MCF 10A (cell line): ENCODE data around the gene BCHE. TPM values are rescaled to one million over a fixed set of nuclear protein-coding genes. Genes with fewer than 3 reads are reported as not detected.

Source experiments
- BruUV-seq: library from RNA; stranded (reverse); fragments of 400-500 nt; replicated peaks from 2 replicates; lab custom pipeline; 2021; lab: Mats Ljungman, UMichigan
- CTCF ChIA-PET: fragments of 300-600 bp; sonication (Branson Sonifier 250); formaldehyde crosslinking; extraction: SDS; loops from one replicate; lab custom pipeline; 2021; ENCODE audit warnings: antibody characterized with exemption, inconsistent platforms; lab: Yijun Ruan, JAX
- POLR2A ChIA-PET: fragments of 300-600, 350-650 bp; sonication (Branson Sonifier 250); formaldehyde crosslinking; extraction: SDS; loops from one replicate; lab custom pipeline; 2020; ENCODE audit warnings: antibody characterized with exemption, inconsistent platforms; lab: Yijun Ruan, JAX
- DNase-seq: peaks from one replicate; pipeline ENCODE4 v3.0.0-alpha.2; 2018; ENCODE audit not compliant: unreplicated experiment
- H3K27ac Mint-ChIP-seq: one replicate; pipeline ENCODE4 v1.8.0; 2022; ENCODE audit warnings: mild to moderate bottlenecking, low read depth, mixed read lengths; ENCODE audit not compliant: unreplicated experiment
- H3K27me3 Mint-ChIP-seq: one replicate; pipeline ENCODE4 v1.8.0; 2022; ENCODE audit warnings: mixed read lengths; ENCODE audit not compliant: insufficient read depth, unreplicated experiment
- H3K36me3 Mint-ChIP-seq: one replicate; pipeline ENCODE4 v1.8.0; 2022; ENCODE audit warnings: mild to moderate bottlenecking, moderate library complexity, mixed read lengths; ENCODE audit not compliant: insufficient read depth, unreplicated experiment
- H3K4me1 Mint-ChIP-seq: one replicate; pipeline ENCODE4 v1.8.0; 2022; ENCODE audit warnings: mixed read lengths; ENCODE audit not compliant: insufficient read depth, unreplicated experiment
- H3K4me3 Mint-ChIP-seq: one replicate; pipeline ENCODE4 v1.8.0; 2022; ENCODE audit warnings: mild to moderate bottlenecking, moderate library complexity, mixed read lengths; ENCODE audit not compliant: unreplicated experiment
- H3K9me3 Mint-ChIP-seq: one replicate; pipeline ENCODE4 v1.8.0; 2022; ENCODE audit warnings: mixed read lengths; ENCODE audit not compliant: unreplicated experiment
- intact Hi-C: fragments of 100-400 bp; cut with micrococcal nuclease; formaldehyde crosslinking; loops from 2 replicates; pipeline ENCODE4 v1.14.1; 2022
- total RNA-seq: library from RNA; stranded (reverse); gene quantifications from 2 replicates; pipeline ENCODE4 v1.2.3, GENCODE V29; 2022
- TF ChIP-seq, protein P1 (sequence below): fragments of 200-600 bp; IDR thresholded peaks from one replicate; pipeline ENCODE4 v1.8.0; 2022; ENCODE audit warnings: antibody characterized with exemption, mild to moderate bottlenecking; ENCODE audit not compliant: unreplicated experiment

The BCHE gene
- total RNA-seq, 1 experiment from 2014 or later, result not detected

DNA sequence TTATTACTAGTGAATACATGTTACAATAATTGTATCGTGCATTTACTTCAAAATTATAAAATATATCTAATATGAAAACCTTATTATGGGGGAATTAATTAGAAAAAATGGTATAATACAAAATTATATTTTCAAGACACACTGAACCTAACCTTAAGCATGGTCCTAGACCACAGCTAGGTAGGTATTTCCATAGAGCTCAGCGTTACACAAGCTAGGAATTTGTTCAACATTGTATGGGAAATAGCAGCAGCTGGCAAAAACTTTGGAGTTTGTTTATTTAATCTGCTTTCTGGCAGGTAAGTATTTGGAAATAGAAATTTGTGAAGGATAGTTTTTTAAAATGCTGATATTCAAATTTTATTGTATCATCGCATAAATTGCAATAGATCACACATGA, 52.9 kb downstream of the BCHE start:
- no TSS peak for BruUV-seq
- intact Hi-C loops, result no loop called here
- Mint-ChIP-seq H3K27ac (no peak overlapping the region), H3K27me3 (no peaks in the 10 kb centered on the region), H3K4me3 (no peak overlapping the region), H3K9me3 (no peaks in the 10 kb centered on the region), H3K4me1 (no peaks in the 10 kb centered on the region), H3K36me3 (no peaks in the 10 kb centered on the region)
- DNase-seq, result no peak
- ChIA-PET CTCF (no interaction called here), POLR2A (interaction anchor here (0.7 kb wide), 1 partner anchor 71 kb away, joined by 3 read pairs; no protein-coding TSS in a partner anchor)
- TF ChIP-seq, protein P1, sequence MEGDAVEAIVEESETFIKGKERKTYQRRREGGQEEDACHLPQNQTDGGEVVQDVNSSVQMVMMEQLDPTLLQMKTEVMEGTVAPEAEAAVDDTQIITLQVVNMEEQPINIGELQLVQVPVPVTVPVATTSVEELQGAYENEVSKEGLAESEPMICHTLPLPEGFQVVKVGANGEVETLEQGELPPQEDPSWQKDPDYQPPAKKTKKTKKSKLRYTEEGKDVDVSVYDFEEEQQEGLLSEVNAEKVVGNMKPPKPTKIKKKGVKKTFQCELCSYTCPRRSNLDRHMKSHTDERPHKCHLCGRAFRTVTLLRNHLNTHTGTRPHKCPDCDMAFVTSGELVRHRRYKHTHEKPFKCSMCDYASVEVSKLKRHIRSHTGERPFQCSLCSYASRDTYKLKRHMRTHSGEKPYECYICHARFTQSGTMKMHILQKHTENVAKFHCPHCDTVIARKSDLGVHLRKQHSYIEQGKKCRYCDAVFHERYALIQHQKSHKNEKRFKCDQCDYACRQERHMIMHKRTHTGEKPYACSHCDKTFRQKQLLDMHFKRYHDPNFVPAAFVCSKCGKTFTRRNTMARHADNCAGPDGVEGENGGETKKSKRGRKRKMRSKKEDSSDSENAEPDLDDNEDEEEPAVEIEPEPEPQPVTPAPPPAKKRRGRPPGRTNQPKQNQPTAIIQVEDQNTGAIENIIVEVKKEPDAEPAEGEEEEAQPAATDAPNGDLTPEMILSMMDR, result no peak

DNA sequence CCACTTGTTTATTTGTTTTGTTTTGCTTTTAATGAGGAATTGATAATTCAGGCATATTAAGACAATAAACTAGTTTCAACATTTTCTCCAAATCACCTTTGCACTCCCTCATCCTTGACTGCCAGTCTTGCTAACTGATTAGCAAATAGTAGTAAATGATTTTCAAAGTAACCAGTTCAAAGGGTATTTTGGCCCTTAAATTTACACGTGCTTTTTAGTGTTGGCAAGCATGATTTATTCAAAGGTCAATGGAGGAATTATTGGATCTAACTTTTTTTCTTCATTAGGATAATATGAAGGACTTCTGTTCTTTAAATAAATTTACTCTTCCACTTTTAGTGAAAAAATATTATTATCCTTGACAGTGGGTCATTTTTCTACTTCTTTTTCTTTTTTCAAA, 53.8 kb downstream of the BCHE start:
- no peak for DNase-seq
- ChIA-PET CTCF (no interaction called here), POLR2A (no interaction called here)
- H3K4me3 Mint-ChIP-seq, result no peak overlapping the region
- intact Hi-C loops, result no loop called here
- no peaks in the 10 kb centered on the region for H3K36me3 Mint-ChIP-seq
- TF ChIP-seq, protein P1, result no peak
- no peaks in the 10 kb centered on the region for H3K27me3 Mint-ChIP-seq
- H3K4me1 Mint-ChIP-seq, result no peaks in the 10 kb centered on the region
- no peak overlapping the region for H3K27ac Mint-ChIP-seq
- BruUV-seq, result no TSS peak
- H3K9me3 Mint-ChIP-seq, result no peaks in the 10 kb centered on the region

DNA sequence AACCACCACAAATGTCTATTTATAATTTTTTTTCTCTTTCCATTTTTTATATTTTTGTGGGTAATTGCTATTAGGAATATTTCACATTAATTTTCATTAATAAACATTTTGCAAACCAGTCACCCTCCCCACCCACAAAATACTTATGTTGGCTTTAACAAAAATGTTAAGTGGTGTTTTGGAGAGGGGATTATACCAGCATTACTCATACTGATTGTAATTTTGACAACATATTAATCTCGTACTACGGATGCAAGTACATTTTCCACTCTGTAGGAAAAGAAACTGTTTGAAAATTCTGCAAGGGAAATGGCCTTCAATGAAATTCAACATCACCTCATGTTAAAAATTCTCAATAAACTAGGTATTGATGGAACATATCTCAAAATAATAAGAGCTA, 58.3 kb downstream of the BCHE start:
- no TSS peak for BruUV-seq
- intact Hi-C loops, result no loop called here
- ChIA-PET POLR2A (no interaction called here), CTCF (no interaction called here)
- TF ChIP-seq, protein P1, result no peak
- H3K27ac Mint-ChIP-seq, result no peak overlapping the region
- H3K27me3 Mint-ChIP-seq, result no peaks in the 10 kb centered on the region
- no peaks in the 10 kb centered on the region for H3K4me1 Mint-ChIP-seq
- H3K36me3 Mint-ChIP-seq, result no peaks in the 10 kb centered on the region
- DNase-seq, result no peak
- no peaks in the 10 kb centered on the region for H3K9me3 Mint-ChIP-seq
- H3K4me3 Mint-ChIP-seq, result no peak overlapping the region

DNA sequence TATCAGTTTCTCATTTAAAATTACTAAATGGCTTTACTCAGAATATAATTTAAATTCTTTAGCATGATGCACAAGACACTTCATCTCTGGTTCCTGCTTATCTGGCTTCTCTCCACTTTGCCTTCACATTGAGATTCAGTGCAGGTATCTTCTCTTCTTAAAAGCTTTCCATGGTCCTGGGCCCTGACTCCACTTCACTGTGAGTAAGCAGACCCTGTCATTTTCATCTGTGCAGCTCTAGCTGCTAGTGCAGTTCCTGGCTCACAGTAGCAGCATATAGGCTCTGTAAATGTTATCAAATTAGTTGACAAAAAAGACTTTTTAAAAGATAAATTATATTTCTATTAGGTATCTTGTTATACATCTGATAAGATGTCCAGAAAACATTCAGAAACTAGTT, 58.8 kb downstream of the BCHE start:
- H3K27ac Mint-ChIP-seq, result no peak overlapping the region
- intact Hi-C loops, result no loop called here
- no TSS peak for BruUV-seq
- ChIA-PET POLR2A (no interaction called here), CTCF (no interaction called here)
- no peak overlapping the region for H3K4me3 Mint-ChIP-seq
- H3K27me3 Mint-ChIP-seq, result no peaks in the 10 kb centered on the region
- TF ChIP-seq, protein P1, result no peak
- DNase-seq, result no peak
- no peaks in the 10 kb centered on the region for H3K4me1 Mint-ChIP-seq
- H3K36me3 Mint-ChIP-seq, result no peaks in the 10 kb centered on the region
- no peaks in the 10 kb centered on the region for H3K9me3 Mint-ChIP-seq
